GM19467 (cell line): ENCODE measurements around the gene SOCS6.
A peak's percentile ranks its signal among the peaks of the same experiment; 100 is the strongest.
"Not testable (repeated sequence)": the region's sequence is repeated elsewhere in the genome, so short reads cannot be mapped to it uniquely, and the experiment has no call there.

Experiments
- ATAC-seq: cut with Tn5 transposase; IDR thresholded peaks from one replicate; pipeline ENCODE4 v1.9.1; 2021; ENCODE audit warnings: mild to moderate bottlenecking, moderate library complexity; ENCODE audit not compliant: unreplicated experiment

Gene SOCS6

GRCh38 chr18:70288851-70289328 is at the start of gene SOCS6:
SOCS6 (plus strand) TSS chr18:70289045; CDS start chr18:70324669, 35,624 bp downstream.
- peak; percentile 74 for ATAC-seq

- ATAC-seq, result no peak
Measured at GRCh38 chr18:70243131-70243929, 45.5 kb upstream of the SOCS6 start.

- ATAC-seq, result no peak
Measured at GRCh38 chr18:70246061-70246466, 42.8 kb upstream of the SOCS6 start.

- no peak for ATAC-seq
Measured at GRCh38 chr18:70249118-70249517, 39.7 kb upstream of the SOCS6 start.

- ATAC-seq, result not testable (repeated sequence)
Measured at GRCh38 chr18:70249861-70250260, 39.0 kb upstream of the SOCS6 start.

- no peak for ATAC-seq
Measured at GRCh38 chr18:70250781-70251180, 38.1 kb upstream of the SOCS6 start.

- ATAC-seq, result no peak
Measured at GRCh38 chr18:70256184-70256583, 32.7 kb upstream of the SOCS6 start.

GRCh38 chr18:70256994-70257393 is 31.9 kb upstream of the SOCS6 start:
- ATAC-seq, result no peak

- no peak for ATAC-seq
Measured at GRCh38 chr18:70258243-70258642, 30.6 kb upstream of the SOCS6 start.

GRCh38 chr18:70260683-70261082 is 28.2 kb upstream of the SOCS6 start:
- ATAC-seq, result no peak

- no peak for ATAC-seq
Measured at GRCh38 chr18:70261141-70261788, 27.6 kb upstream of the SOCS6 start.

- no peak for ATAC-seq
Measured at GRCh38 chr18:70263336-70263735, 25.5 kb upstream of the SOCS6 start.

- no peak for ATAC-seq
Measured at GRCh38 chr18:70271742-70272141, 17.1 kb upstream of the SOCS6 start.

- ATAC-seq, result no peak
Measured at GRCh38 chr18:70273021-70273420, 15.8 kb upstream of the SOCS6 start.

GRCh38 chr18:70276416-70277191 is 12.2 kb upstream of the SOCS6 start:
- no peak for ATAC-seq

GRCh38 chr18:70279470-70279869 is 9.4 kb upstream of the SOCS6 start:
- ATAC-seq, result no peak

GRCh38 chr18:70280007-70280925 is 8.6 kb upstream of the SOCS6 start:
- ATAC-seq, result no peak

GRCh38 chr18:70284976-70285620 is 3.7 kb upstream of the SOCS6 start:
- ATAC-seq, result no peak

- no peak for ATAC-seq
Measured at GRCh38 chr18:70287731-70288130, 1.1 kb upstream of the SOCS6 start.
